ENCODE results near the gene NFX1. TPM values are rescaled to one million over a fixed set of nuclear protein-coding genes. Genes with fewer than 3 reads are reported as not detected.

NFX1 gene
- total and polyA plus RNA-seq, 10 of the 15 experiments (the other 5 are each of a cell fraction or from before 2014, with no cell fraction given) = 11.9 to 45.1 (median 36.1) TPM

GRCh38 chr9:33270146-33270545 is 20.2 kb upstream of the NFX1 start:
- Histone ChIP-seq H3K36me3 (ENCODE audit: control insufficient read depth in 2 of 2, insufficient read depth in 2 of 2, low read length in 1 of 2) (peaks cover 0 to 43% of the 10 kb centered on the region in 2 experiments; a peak in 2 of 4 replicates), H3K27me3 (replicated peaks in 1 of 2; ENCODE audit: control insufficient read depth in 2 of 2, insufficient read depth in 2 of 2, low read length in 1 of 2) (no peaks in the 10 kb centered on the region), H3K9me3 (replicated peaks; ENCODE audit: control insufficient read depth, insufficient read depth, low read length) (no peaks in the 10 kb centered on the region), H3K4me2 (ENCODE audit: control insufficient read depth, insufficient read depth) (no peak overlapping the region), H3K9ac (ENCODE audit: control insufficient read depth, insufficient read depth, low read length) (no peak overlapping the region), H3K79me2 (ENCODE audit: control insufficient read depth, insufficient read depth, low read length) (peaks cover 32% of the 10 kb centered on the region), H3K4me1 (ENCODE audit: control insufficient read depth, insufficient read depth, low read length) (peaks cover 8% of the 10 kb centered on the region), H3K4me3 (no peak overlapping the region), H2AFZ (ENCODE audit: control insufficient read depth, low read depth, low read length) (no peak overlapping the region), H4K20me1 (ENCODE audit: control insufficient read depth, insufficient read depth) (no peaks in the 10 kb centered on the region), H3K27ac (ENCODE audit: control insufficient read depth, insufficient read depth) (no peak overlapping the region)
- no TSS peak for BruUV-seq (replicated peaks)
- FAIRE-seq = no peak
- TF ChIP-seq, protein P1, sequence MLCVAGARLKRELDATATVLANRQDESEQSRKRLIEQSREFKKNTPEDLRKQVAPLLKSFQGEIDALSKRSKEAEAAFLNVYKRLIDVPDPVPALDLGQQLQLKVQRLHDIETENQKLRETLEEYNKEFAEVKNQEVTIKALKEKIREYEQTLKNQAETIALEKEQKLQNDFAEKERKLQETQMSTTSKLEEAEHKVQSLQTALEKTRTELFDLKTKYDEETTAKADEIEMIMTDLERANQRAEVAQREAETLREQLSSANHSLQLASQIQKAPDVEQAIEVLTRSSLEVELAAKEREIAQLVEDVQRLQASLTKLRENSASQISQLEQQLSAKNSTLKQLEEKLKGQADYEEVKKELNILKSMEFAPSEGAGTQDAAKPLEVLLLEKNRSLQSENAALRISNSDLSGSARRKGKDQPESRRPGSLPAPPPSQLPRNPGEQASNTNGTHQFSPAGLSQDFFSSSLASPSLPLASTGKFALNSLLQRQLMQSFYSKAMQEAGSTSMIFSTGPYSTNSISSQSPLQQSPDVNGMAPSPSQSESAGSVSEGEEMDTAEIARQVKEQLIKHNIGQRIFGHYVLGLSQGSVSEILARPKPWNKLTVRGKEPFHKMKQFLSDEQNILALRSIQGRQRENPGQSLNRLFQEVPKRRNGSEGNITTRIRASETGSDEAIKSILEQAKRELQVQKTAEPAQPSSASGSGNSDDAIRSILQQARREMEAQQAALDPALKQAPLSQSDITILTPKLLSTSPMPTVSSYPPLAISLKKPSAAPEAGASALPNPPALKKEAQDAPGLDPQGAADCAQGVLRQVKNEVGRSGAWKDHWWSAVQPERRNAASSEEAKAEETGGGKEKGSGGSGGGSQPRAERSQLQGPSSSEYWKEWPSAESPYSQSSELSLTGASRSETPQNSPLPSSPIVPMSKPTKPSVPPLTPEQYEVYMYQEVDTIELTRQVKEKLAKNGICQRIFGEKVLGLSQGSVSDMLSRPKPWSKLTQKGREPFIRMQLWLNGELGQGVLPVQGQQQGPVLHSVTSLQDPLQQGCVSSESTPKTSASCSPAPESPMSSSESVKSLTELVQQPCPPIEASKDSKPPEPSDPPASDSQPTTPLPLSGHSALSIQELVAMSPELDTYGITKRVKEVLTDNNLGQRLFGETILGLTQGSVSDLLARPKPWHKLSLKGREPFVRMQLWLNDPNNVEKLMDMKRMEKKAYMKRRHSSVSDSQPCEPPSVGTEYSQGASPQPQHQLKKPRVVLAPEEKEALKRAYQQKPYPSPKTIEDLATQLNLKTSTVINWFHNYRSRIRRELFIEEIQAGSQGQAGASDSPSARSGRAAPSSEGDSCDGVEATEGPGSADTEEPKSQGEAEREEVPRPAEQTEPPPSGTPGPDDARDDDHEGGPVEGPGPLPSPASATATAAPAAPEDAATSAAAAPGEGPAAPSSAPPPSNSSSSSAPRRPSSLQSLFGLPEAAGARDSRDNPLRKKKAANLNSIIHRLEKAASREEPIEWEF (IDR thresholded peaks at IDR 0.05; ENCODE audit: insufficient replicate concordance, low read depth, low read length) = no peak
- TF ChIP-seq SMARCA5 (IDR thresholded peaks at IDR 0.05) (no peak), HDAC6 (IDR thresholded peaks at IDR 0.05; ENCODE audit: unreplicated experiment) (no peak), SIN3A (IDR thresholded peaks at IDR 0.05; ENCODE audit: low read depth, low read length) (no peak), KDM1A (IDR thresholded peaks at IDR 0.05; ENCODE audit: borderline replicate concordance) (no peak), NFIC (IDR thresholded peaks at IDR 0.05; ENCODE audit: low read depth, low read length) (no peak)
- DNase-seq (ENCODE audit: low read depth, low spot score) = no peak
- WGBS (ENCODE audit: insufficient coverage, insufficient replicate concordance, low lambda C conversion rate, missing lambda C conversion rate) = 96% methylated on average over 3 of the region's 3 CpGs
- RAD21 ChIA-PET (ENCODE audit: unreplicated experiment) = no interaction called here
- no peak for ATAC-seq
- POLR2A ChIA-PET = no interaction called here
- SMC1A ChIA-PET (ENCODE audit: uncharacterized antibody, unreplicated experiment) = no interaction called here
- intact Hi-C loops (cut with micrococcal nuclease; ENCODE audit: unreplicated experiment) = no loop called here
- CTCF ChIA-PET = no interaction called here
- in situ Hi-C loops (cut with MboI) = no loop called here

Data from GM12878 (cell line).